Neural progenitor cell (in vitro differentiated cells): ENCODE measurements around the gene FRAS1.

Source experiments
- EZH2 ChIP-seq: fragments of 200-600 bp; sonication (generic); IDR thresholded peaks from 2 replicates; pipeline ENCODE4 v1.6.1; 2017; ENCODE audit warnings: antibody characterized with exemption, mild to moderate bottlenecking, moderate library complexity
- TF ChIP-seq, protein P1 (sequence below): fragments of 200-600 bp; sonication (generic); IDR thresholded peaks from 2 replicates; pipeline ENCODE4 v1.5.1; 2017; ENCODE audit warnings: antibody characterized with exemption, mild to moderate bottlenecking

DNA sequence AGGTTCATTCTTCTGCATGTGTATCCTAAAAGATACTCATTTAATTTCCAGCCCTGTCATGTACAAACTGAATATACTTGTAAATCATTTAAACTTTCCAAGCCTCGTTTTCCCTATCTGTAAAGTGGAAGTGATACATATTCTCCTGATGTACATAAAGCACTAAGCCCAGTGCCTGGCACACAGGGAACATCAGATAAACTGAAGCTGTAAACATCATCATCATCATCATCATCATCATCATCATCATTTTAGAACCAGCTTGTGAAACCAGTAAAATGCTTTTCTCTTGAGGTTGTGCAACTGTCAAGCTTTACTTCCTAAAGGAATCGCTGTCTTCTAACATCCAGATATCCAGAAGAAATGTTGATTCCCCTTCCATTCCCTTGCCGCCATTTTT, 411.1 kb downstream of the FRAS1 start:
- TF ChIP-seq, protein P1, sequence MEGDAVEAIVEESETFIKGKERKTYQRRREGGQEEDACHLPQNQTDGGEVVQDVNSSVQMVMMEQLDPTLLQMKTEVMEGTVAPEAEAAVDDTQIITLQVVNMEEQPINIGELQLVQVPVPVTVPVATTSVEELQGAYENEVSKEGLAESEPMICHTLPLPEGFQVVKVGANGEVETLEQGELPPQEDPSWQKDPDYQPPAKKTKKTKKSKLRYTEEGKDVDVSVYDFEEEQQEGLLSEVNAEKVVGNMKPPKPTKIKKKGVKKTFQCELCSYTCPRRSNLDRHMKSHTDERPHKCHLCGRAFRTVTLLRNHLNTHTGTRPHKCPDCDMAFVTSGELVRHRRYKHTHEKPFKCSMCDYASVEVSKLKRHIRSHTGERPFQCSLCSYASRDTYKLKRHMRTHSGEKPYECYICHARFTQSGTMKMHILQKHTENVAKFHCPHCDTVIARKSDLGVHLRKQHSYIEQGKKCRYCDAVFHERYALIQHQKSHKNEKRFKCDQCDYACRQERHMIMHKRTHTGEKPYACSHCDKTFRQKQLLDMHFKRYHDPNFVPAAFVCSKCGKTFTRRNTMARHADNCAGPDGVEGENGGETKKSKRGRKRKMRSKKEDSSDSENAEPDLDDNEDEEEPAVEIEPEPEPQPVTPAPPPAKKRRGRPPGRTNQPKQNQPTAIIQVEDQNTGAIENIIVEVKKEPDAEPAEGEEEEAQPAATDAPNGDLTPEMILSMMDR = no peak
- no peak for TF ChIP-seq EZH2
